Neural cell (in vitro differentiated cells): ENCODE measurements around the gene ZNF521. TPM values are rescaled to one million over a fixed set of nuclear protein-coding genes. Genes with fewer than 3 reads are reported as not detected.

ENCODE experiments used
- H2AFZ ChIP-seq: fragments of 200-600, 300-800 bp; sonication (generic), shearing (Covaris generic); 2 replicates; pipeline ENCODE4 v1.6.0; 2014; ENCODE audit warnings: low read depth, mild to moderate bottlenecking, antibody characterized with exemption, low read length, moderate library complexity
- H3F3A ChIP-seq: fragments of 200-600 bp; shearing (Covaris generic); 2 replicates; pipeline ENCODE4 v1.6.1; 2016; ENCODE audit warnings: mild to moderate bottlenecking, moderate library complexity, mixed read lengths, antibody characterized with exemption, low read length; ENCODE audit not compliant: insufficient read depth, poor library complexity, severe bottlenecking
- H3K27ac ChIP-seq: fragments of 200-600, 300-800 bp; sonication (generic), shearing (Covaris generic); 2 replicates; pipeline ENCODE4 v1.5.1; 2014; ENCODE audit warnings: mild to moderate bottlenecking, low read length, moderate library complexity
- H3K27me3 ChIP-seq: fragments of 300-800, 200-600 bp; sonication (generic), shearing (Covaris generic); 2 replicates; pipeline ENCODE4 v1.6.0; 2014; ENCODE audit warnings: mild to moderate bottlenecking, low read depth, low read length, moderate library complexity; ENCODE audit not compliant: insufficient read depth
- H3K36me3 ChIP-seq: fragments of 300-800, 200-600 bp; sonication (generic), shearing (Covaris generic); 2 replicates; pipeline ENCODE4 v1.5.1; 2014; ENCODE audit warnings: mild to moderate bottlenecking, antibody characterized with exemption, low read length, moderate library complexity; ENCODE audit not compliant: insufficient read depth
- H3K4me2 ChIP-seq: fragments of 300-800, 200-600 bp; sonication (generic), shearing (Covaris generic); 2 replicates; pipeline ENCODE4 v1.6.0; 2014; ENCODE audit warnings: mild to moderate bottlenecking, low read length
- H3K4me3 ChIP-seq: fragments of 300-800, 200-600 bp; sonication (generic), shearing (Covaris generic); 2 replicates; pipeline ENCODE4 v1.5.1; 2014; ENCODE audit warnings: mild to moderate bottlenecking, low read length, moderate library complexity
- H3K79me2 ChIP-seq: fragments of 200-600 bp; shearing (Covaris generic); replicated peaks from 2 replicates; pipeline ENCODE4 v1.6.0; 2014; ENCODE audit warnings: mild to moderate bottlenecking, low read length, moderate library complexity; ENCODE audit not compliant: insufficient read depth
- H3K9ac ChIP-seq: fragments of 300-800, 200-600 bp; sonication (generic), shearing (Covaris generic); 2 replicates; pipeline ENCODE4 v1.6.1; 2016; ENCODE audit warnings: mild to moderate bottlenecking, low read length, mixed read lengths
- H3K9me2 ChIP-seq: fragments of 200-600 bp; shearing (Covaris generic); 2 replicates; pipeline ENCODE4 v1.6.1; 2016; ENCODE audit warnings: mild to moderate bottlenecking, low read length, mixed read lengths; ENCODE audit not compliant: insufficient read depth
- H3K9me3 ChIP-seq: fragments of 200-600, 300-800 bp; sonication (generic), shearing (Covaris generic); 2 replicates; pipeline ENCODE4 v1.6.1; 2016; ENCODE audit warnings: mild to moderate bottlenecking, mixed run types, low read length, moderate library complexity, mixed read lengths
- H4K20me1 ChIP-seq: fragments of 200-600 bp; shearing (Covaris generic); 2 replicates; pipeline ENCODE4 v1.6.1; 2016; ENCODE audit warnings: mild to moderate bottlenecking, mixed run types; ENCODE audit not compliant: insufficient read depth
- EP300 ChIP-seq: fragments of 450-650 bp; conservative IDR thresholded peaks from 2 replicates; pipeline ENCODE4 v1.6.1; 2014; ENCODE audit warnings: antibody characterized with exemption, mild to moderate bottlenecking, moderate library complexity; ENCODE audit not compliant: poor library complexity, severe bottlenecking
- EZH2 ChIP-seq: fragments of 200-600, 300-800 bp; shearing (Covaris generic), sonication (generic); IDR thresholded peaks from 2 replicates; pipeline ENCODE4 v1.6.1; 2014; ENCODE audit warnings: antibody characterized with exemption, low read length, borderline replicate concordance, mild to moderate bottlenecking; ENCODE audit not compliant: insufficient read depth, poor library complexity, severe bottlenecking
- MXI1 ChIP-seq: fragments of 450-650 bp; conservative IDR thresholded peaks from 2 replicates; pipeline ENCODE4 v1.6.1; 2014; ENCODE audit warnings: antibody characterized with exemption, mild to moderate bottlenecking; ENCODE audit not compliant: poor library complexity, severe bottlenecking
- POLR2AphosphoS5 ChIP-seq: IDR thresholded peaks from 2 replicates; pipeline ENCODE4 v1.6.1; 2012
- RAD21 ChIP-seq: fragments of 450-650 bp; conservative IDR thresholded peaks from 2 replicates; pipeline ENCODE4 v1.6.1; 2014; ENCODE audit warnings: antibody characterized with exemption, mild to moderate bottlenecking, moderate library complexity
- REST ChIP-seq: IDR thresholded peaks from 2 replicates; pipeline ENCODE4 v1.6.1; 2012; ENCODE audit warnings: borderline replicate concordance
- SMC3 ChIP-seq: fragments of 450-650 bp; conservative IDR thresholded peaks from 2 replicates; pipeline ENCODE4 v1.6.1; 2014; ENCODE audit warnings: antibody characterized with exemption, mild to moderate bottlenecking, moderate library complexity; ENCODE audit not compliant: poor library complexity
- TAF1 ChIP-seq: IDR thresholded peaks from 2 replicates; pipeline ENCODE4 v1.6.1; 2012; ENCODE audit warnings: low read depth
- polyA plus RNA-seq: library from polyadenylated mRNA; depleted of rRNA; stranded (reverse); fragments of >200 nt; gene quantifications from 2 replicates; pipeline ENCODE4 v1.2.3, GENCODE V29; 2014
- TF ChIP-seq, protein P1 (sequence below): fragments of 450-650 bp; IDR thresholded peaks from 2 replicates; pipeline ENCODE4 v1.5.1; 2014; ENCODE audit warnings: antibody characterized with exemption, mild to moderate bottlenecking, moderate library complexity; ENCODE audit not compliant: poor library complexity, severe bottlenecking

Gene ZNF521
- polyA plus RNA-seq, 1 donor from 2014 or later, result 101 TPM

DNA sequence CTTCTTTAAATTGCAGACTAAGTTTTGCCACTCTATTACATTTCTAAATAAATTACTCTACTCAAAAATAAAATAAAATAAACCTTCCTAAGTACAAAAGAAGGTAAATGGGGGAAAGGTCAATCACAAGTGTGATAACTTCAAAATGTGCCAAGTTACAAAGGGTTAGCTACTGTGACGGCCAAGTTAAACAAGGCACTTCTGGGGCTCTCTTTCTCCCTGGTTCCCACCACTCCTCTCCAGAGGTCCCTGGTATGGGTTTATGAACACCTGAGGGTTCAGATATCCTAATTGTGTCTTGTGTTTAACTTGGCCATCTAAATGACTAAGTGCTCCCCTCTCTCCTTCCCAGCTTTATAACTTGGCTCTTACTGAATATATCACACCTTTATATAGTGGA lies 5.4 kb downstream of the ZNF521 start:
- no peak for TF ChIP-seq RAD21
- TF ChIP-seq TAF1, result no peak
- TF ChIP-seq POLR2AphosphoS5, result no peak
- no peak for TF ChIP-seq REST
- TF ChIP-seq MXI1, result no peak
- TF ChIP-seq SMC3, result no peak
- TF ChIP-seq EP300, result no peak
- TF ChIP-seq EZH2, result no peak
- TF ChIP-seq, protein P1, sequence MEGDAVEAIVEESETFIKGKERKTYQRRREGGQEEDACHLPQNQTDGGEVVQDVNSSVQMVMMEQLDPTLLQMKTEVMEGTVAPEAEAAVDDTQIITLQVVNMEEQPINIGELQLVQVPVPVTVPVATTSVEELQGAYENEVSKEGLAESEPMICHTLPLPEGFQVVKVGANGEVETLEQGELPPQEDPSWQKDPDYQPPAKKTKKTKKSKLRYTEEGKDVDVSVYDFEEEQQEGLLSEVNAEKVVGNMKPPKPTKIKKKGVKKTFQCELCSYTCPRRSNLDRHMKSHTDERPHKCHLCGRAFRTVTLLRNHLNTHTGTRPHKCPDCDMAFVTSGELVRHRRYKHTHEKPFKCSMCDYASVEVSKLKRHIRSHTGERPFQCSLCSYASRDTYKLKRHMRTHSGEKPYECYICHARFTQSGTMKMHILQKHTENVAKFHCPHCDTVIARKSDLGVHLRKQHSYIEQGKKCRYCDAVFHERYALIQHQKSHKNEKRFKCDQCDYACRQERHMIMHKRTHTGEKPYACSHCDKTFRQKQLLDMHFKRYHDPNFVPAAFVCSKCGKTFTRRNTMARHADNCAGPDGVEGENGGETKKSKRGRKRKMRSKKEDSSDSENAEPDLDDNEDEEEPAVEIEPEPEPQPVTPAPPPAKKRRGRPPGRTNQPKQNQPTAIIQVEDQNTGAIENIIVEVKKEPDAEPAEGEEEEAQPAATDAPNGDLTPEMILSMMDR, result no peak
- Histone ChIP-seq H3K9me3 (no peaks in the 10 kb centered on the region), H3K27ac (no peak overlapping the region), H3F3A (peaks cover 9% of the 10 kb centered on the region), H3K4me3 (peak overlapping the region; percentile 78), H3K27me3 (no peaks in the 10 kb centered on the region), H4K20me1 (no peaks in the 10 kb centered on the region), H3K79me2 (peaks cover 92% of the 10 kb centered on the region), H3K9ac (no peak overlapping the region), H3K9me2 (no peaks in the 10 kb centered on the region), H2AFZ (no peak overlapping the region), H3K36me3 (no peaks in the 10 kb centered on the region), H3K4me2 (peak overlapping the region; percentile 97)

DNA sequence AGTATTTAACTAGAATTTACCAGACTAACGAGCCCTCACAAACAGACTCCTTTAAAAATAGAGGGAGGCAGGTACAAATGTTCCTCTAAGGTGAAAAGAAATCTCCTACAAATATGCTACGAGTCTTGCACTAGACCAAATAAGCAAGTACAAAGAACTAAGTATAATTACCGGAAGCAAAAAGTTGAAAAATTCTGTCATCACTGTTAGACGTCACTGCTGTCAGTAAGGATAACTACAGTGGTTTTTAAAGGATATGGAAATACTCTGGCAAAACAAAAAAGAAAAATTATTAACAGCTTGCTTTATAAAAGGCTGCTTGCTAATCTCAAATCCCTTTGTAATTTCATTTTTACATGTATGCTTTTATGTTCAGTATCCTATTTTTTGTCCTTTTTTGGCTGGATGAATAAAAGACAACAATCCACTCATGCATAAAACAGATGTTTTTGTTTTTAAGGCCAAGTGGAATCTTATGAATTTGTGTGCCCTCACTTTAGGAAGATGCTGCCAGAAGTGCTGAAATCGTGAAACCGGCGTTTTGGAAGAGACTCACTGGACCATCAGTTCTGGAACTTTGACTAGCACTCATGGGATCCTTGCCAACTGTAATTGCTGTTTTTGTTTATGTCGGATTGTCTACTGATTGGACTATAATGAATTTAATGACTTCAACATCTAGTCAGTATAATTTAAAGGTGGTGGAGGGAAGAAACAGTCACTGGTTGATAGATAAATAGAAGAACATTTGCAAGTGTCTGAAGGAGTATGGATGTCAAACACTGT lies 6.7 kb downstream of the ZNF521 start:
- Histone ChIP-seq H3K4me3 (peak overlapping the region; percentile 44), H3K4me2 (peak overlapping the region; percentile 37), H4K20me1 (no peaks in the 10 kb centered on the region), H2AFZ (no peak overlapping the region), H3K9me2 (no peaks in the 10 kb centered on the region), H3K27ac (no peak overlapping the region), H3K27me3 (no peaks in the 10 kb centered on the region), H3K9ac (no peak overlapping the region), H3F3A (peaks cover 4% of the 10 kb centered on the region), H3K79me2 (peaks cover 97% of the 10 kb centered on the region), H3K9me3 (no peaks in the 10 kb centered on the region), H3K36me3 (no peaks in the 10 kb centered on the region)
- TF ChIP-seq REST, result no peak
- TF ChIP-seq MXI1, result no peak
